Measurements from ENCODE around the gene MED27.

DNA sequence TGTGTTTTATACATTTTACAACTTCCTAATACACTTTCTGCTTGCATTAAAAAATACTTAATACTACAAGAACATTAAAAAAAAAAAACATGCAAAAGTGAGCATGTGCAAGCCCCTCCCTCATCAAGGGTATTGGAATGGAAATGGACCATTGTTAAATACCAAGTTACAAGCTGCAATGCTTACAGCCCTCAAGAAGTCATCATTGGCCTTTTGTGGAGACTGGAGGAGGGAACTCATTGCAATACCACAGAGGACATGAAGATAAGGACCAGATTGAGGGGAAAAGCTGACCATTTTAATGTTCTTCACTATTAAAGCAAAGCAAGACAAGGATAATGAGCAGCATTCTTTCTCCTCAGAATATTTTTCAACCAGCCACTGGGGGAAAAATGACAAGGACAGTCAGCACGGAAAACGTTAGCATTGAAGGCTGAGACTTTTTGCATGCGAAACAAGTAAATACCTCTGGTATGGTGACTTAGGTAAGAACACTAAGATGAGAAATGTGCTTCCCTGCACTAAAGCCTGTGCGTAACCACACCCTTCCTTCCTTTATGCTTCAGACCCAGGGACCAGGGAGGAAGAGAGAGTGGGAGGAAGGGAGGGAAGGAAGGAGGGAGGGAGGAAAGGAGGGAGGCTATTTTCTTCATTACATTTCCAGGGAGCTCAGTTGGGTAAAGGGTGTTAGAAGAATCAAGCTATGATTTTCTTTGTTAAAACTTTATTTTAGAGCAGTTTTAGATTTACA is 198.7 kb downstream of the MED27 start:
- TF ChIP-seq EZH2 (IDR thresholded peaks at IDR 0.05; ENCODE audit: insufficient read depth, poor library complexity, severe bottlenecking), result no peak
- no peak for TF ChIP-seq EZH2phosphoT487 (IDR thresholded peaks at IDR 0.05; ENCODE audit: insufficient read depth, low read depth)
